ENCODE results near the gene ROR2.

Gene ROR2

GRCh38 chr9:91927922-91928510 is 22.0 kb downstream of the ROR2 start:
- no peak for TF ChIP-seq PPARA (CRISPR knock-in tag; IDR thresholded peaks at IDR 0.05; ENCODE audit: borderline replicate concordance)
- no peak for TF ChIP-seq CREB5 (CRISPR knock-in tag; IDR thresholded peaks at IDR 0.05; ENCODE audit: low read depth)
- TF ChIP-seq GLIS3 (CRISPR knock-in tag; IDR thresholded peaks at IDR 0.05), result no peak
- TF ChIP-seq POU6F1 (CRISPR knock-in tag; IDR thresholded peaks at IDR 0.05; ENCODE audit: borderline replicate concordance, low read depth), result no peak
- ATAC-seq, result no peak

GRCh38 chr9:91924090-91924489 is 25.9 kb downstream of the ROR2 start:
- TF ChIP-seq ARNTL (CRISPR knock-in tag; IDR thresholded peaks at IDR 0.05; ENCODE audit: borderline replicate concordance, low read depth) (no peak), ZNF565 (CRISPR knock-in tag; conservative IDR thresholded peaks at IDR 0.05; ENCODE audit: low read depth) (no peak), CREB5 (CRISPR knock-in tag; IDR thresholded peaks at IDR 0.05; ENCODE audit: low read depth) (no peak), TOX (CRISPR knock-in tag; IDR thresholded peaks at IDR 0.05; ENCODE audit: borderline replicate concordance) (no peak), ZFP3 (CRISPR knock-in tag; IDR thresholded peaks at IDR 0.05) (no peak), ZNF8 (CRISPR knock-in tag; IDR thresholded peaks at IDR 0.05) (no peak), ZC3H10 (CRISPR knock-in tag; IDR thresholded peaks at IDR 0.05) (no peak), CSRNP3 (CRISPR knock-in tag; IDR thresholded peaks at IDR 0.05) (no peak), ZNF70 (CRISPR knock-in tag; IDR thresholded peaks at IDR 0.05) (no peak), TSHZ2 (CRISPR knock-in tag; IDR thresholded peaks at IDR 0.05) (no peak), CSDC2 (CRISPR knock-in tag; IDR thresholded peaks at IDR 0.05) (no peak), TCF4 (CRISPR knock-in tag; IDR thresholded peaks at IDR 0.05; ENCODE audit: borderline replicate concordance) (no peak), GLIS3 (CRISPR knock-in tag; IDR thresholded peaks at IDR 0.05) (no peak), OSR1 (CRISPR knock-in tag; IDR thresholded peaks at IDR 0.05) (no peak), POU6F1 (CRISPR knock-in tag; IDR thresholded peaks at IDR 0.05; ENCODE audit: borderline replicate concordance, low read depth) (no peak), PATZ1 (CRISPR knock-in tag; IDR thresholded peaks at IDR 0.05; ENCODE audit: borderline replicate concordance) (no peak), RARB (CRISPR knock-in tag; IDR thresholded peaks at IDR 0.05) (no peak), SNAI2 (CRISPR knock-in tag; IDR thresholded peaks at IDR 0.05) (no peak), BACH2 (CRISPR knock-in tag; IDR thresholded peaks at IDR 0.05; ENCODE audit: borderline replicate concordance) (no peak)
- ATAC-seq, result no peak

Data from SK-N-SH treated with all-trans-retinoic acid at 6 μM for 48 hours (cell line).